DND-41 (cell line): ENCODE data around the gene GRAP2.

Source experiments
- ATAC-seq: fragments of 200-7000 bp; cut with Tn5 transposase; 3 replicates; pipeline ENCODE4 v1.9.1; 2021; ENCODE audit warnings: low read depth; ENCODE audit not compliant: insufficient read depth
- DNase-seq: peaks from one replicate; pipeline ENCODE4 v3.0.0-alpha.2; 2020
- H2AFZ ChIP-seq: 2 replicates; pipeline ENCODE4 v1.6.0; 2012; ENCODE audit warnings: low read depth, low read length
- H3K27ac ChIP-seq: 2 replicates; pipeline ENCODE4 v1.5.1; 2012; ENCODE audit warnings: low read length, inconsistent platforms
- H3K27me3 ChIP-seq: fragments of 200-600 bp; sonication (generic); 2 replicates; pipeline ENCODE4 v1.6.0; 2012; ENCODE audit warnings: low read length, mild to moderate bottlenecking, inconsistent platforms; ENCODE audit not compliant: insufficient read depth, poor library complexity
- H3K36me3 ChIP-seq: 2 replicates; pipeline ENCODE4 v1.5.1; 2012; ENCODE audit warnings: low read length, inconsistent platforms; ENCODE audit not compliant: insufficient read depth
- H3K4me1 ChIP-seq: 2 replicates; pipeline ENCODE4 v1.5.1; 2012; ENCODE audit warnings: mild to moderate bottlenecking, low read length; ENCODE audit not compliant: insufficient read depth
- H3K4me2 ChIP-seq: 2 replicates; pipeline ENCODE4 v1.6.0; 2012; ENCODE audit warnings: mild to moderate bottlenecking, moderate library complexity, low read length, inconsistent platforms; ENCODE audit not compliant: insufficient read depth
- H3K4me3 ChIP-seq, 2 experiments: fragments of 200-600 bp in 1 of 2; shearing (Covaris generic) in 1 of 2; 2 replicates each; pipeline ENCODE4 v1.5.1; 2012 to 2016; ENCODE audit warnings: inconsistent platforms in 2 of 2, low read length in 2 of 2, mild to moderate bottlenecking in 2 of 2, low read depth in 1 of 2, moderate library complexity in 1 of 2
- H3K79me2 ChIP-seq: 2 replicates; pipeline ENCODE4 v1.6.0; 2012; ENCODE audit warnings: low read length, inconsistent platforms; ENCODE audit not compliant: insufficient read depth
- H3K9ac ChIP-seq: 2 replicates; pipeline ENCODE4 v1.6.0; 2012; ENCODE audit warnings: low read depth, mild to moderate bottlenecking, inconsistent platforms, low read length, moderate library complexity
- H3K9me3 ChIP-seq: 2 replicates; pipeline ENCODE4 v1.5.1; 2012; ENCODE audit warnings: low read length, moderate library complexity, mild to moderate bottlenecking, inconsistent platforms; ENCODE audit not compliant: insufficient read depth, severe bottlenecking
- H4K20me1 ChIP-seq: 2 replicates; pipeline ENCODE4 v1.6.0; 2012; ENCODE audit warnings: low read length; ENCODE audit not compliant: insufficient read depth
- EZH2 ChIP-seq: IDR thresholded peaks from 3 replicates; pipeline ENCODE4 v1.6.1; 2012; ENCODE audit warnings: borderline replicate concordance, low read depth, mild to moderate bottlenecking, moderate library complexity, low read length, inconsistent platforms; ENCODE audit not compliant: severe bottlenecking
- TF ChIP-seq, protein P1 (sequence below): IDR thresholded peaks from 2 replicates; pipeline ENCODE4 v1.5.1; 2012; ENCODE audit warnings: borderline replicate concordance, low read length, moderate library complexity, mild to moderate bottlenecking; ENCODE audit not compliant: poor library complexity, severe bottlenecking; ENCODE audit errors: extremely low read depth

Gene GRAP2

DNA sequence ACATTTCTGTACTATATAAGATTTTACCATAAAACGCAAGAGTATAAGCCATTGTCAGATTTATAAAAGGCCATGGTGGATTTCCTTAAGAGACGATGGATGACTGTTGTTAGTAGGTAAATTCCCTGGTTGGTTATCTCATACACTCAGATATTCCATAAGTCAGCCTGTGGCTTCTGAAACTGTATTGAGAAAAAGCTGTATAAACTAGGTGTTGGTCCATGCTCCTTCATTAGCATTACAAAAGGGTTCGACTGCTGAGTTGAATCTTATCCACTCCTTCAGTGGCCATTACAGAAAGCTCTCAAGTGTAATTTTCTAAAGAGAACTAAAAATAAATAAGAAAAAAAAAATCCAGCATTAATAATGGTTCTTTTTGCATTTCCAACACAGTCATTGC, 5.3 kb downstream of the GRAP2 start:
- no peaks in the 10 kb centered on the region for H3K9me3 ChIP-seq
- DNase-seq (no peak), ATAC-seq (no peak)
- no peak overlapping the region for H3K4me3 ChIP-seq
- H3K27ac ChIP-seq: no peak overlapping the region
- no peaks in the 10 kb centered on the region; the same call in 1 of the 2 replicates for H3K36me3 ChIP-seq
- TF ChIP-seq, protein P1, sequence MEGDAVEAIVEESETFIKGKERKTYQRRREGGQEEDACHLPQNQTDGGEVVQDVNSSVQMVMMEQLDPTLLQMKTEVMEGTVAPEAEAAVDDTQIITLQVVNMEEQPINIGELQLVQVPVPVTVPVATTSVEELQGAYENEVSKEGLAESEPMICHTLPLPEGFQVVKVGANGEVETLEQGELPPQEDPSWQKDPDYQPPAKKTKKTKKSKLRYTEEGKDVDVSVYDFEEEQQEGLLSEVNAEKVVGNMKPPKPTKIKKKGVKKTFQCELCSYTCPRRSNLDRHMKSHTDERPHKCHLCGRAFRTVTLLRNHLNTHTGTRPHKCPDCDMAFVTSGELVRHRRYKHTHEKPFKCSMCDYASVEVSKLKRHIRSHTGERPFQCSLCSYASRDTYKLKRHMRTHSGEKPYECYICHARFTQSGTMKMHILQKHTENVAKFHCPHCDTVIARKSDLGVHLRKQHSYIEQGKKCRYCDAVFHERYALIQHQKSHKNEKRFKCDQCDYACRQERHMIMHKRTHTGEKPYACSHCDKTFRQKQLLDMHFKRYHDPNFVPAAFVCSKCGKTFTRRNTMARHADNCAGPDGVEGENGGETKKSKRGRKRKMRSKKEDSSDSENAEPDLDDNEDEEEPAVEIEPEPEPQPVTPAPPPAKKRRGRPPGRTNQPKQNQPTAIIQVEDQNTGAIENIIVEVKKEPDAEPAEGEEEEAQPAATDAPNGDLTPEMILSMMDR: no peak
- no peak for TF ChIP-seq EZH2
- no peak overlapping the region for H2AFZ ChIP-seq
- peak overlapping the region; percentile 70; the same call in 1 of the 2 replicates for H3K4me2 ChIP-seq
- H3K4me1 ChIP-seq: peaks cover 41% of the 10 kb centered on the region
- no peaks in the 10 kb centered on the region for H3K27me3 ChIP-seq
- peaks cover 98% of the 10 kb centered on the region for H3K79me2 ChIP-seq
- no peaks in the 10 kb centered on the region for H4K20me1 ChIP-seq
- H3K9ac ChIP-seq: no peak overlapping the region

DNA sequence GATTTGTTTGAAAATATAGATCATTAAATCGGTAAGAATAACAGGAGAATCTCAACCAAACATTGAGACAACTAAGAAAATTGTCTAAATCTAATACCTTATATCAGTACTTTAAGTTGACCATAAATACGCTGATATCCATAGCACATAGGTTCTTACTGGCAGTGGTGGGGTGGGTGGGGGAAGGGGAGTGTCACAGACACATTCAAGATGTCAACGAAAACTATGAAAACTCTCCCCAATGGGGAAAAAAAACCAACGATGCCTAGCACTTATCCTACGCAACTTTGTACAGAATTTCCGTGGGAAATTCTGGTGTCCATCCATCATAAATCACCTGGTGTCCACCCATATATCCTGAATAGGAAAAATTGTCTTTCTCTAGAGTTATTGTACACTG, 6.2 kb downstream of the GRAP2 start:
- Histone ChIP-seq H3K27ac (no peak overlapping the region), H2AFZ (no peak overlapping the region), H4K20me1 (0 out of 2 replicates have a peak, but pooled peaks cover 2% of the 10 kb centered on the region), H3K4me3 (no peak overlapping the region), H3K27me3 (no peaks in the 10 kb centered on the region), H3K36me3 (no peaks in the 10 kb centered on the region; the same call in 1 of the 2 replicates), H3K4me2 (no peak overlapping the region), H3K9ac (no peak overlapping the region), H3K9me3 (no peaks in the 10 kb centered on the region), H3K4me1 (peaks cover 41% of the 10 kb centered on the region), H3K79me2 (peaks cover 98% of the 10 kb centered on the region)
- TF ChIP-seq EZH2: no peak
- TF ChIP-seq, protein P1: no peak
- DNase-seq: no peak
- no peak for ATAC-seq

DNA sequence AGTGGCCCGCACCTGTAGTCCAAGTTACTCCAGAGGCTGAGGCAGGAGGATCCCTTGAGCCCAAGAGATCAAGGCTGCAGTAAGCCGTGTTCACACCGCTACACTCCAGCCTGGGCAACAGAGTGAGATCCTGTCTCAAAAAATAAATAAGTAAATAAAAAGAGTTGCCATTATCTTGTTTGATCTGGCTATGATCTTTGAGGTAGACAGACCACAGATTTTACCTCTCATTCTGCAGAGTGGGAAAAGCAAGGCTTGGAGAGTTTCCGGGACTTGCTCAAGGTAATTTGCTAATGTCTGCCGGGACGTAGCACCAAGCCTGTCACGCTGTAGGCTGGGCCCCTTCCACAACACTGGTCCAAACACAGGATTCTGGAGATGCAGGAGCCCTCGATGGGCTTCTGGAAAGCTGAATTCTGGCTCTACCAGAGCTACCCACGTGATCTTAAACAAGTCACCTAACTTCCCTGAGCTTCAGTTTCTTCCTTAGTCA, 6.8 kb downstream of the GRAP2 start:
- no peak for DNase-seq
- H3K4me2 ChIP-seq: no peak overlapping the region
- peaks cover 98% of the 10 kb centered on the region for H3K79me2 ChIP-seq

More for the DNA sequence above, 6.8 kb downstream of the GRAP2 start:
- peaks cover 8% of the 10 kb centered on the region; the same call in 1 of the 2 replicates for H4K20me1 ChIP-seq
- H3K36me3 ChIP-seq: no peaks in the 10 kb centered on the region; the same call in 1 of the 2 replicates
- H3K4me1 ChIP-seq: peaks cover 39% of the 10 kb centered on the region
- H2AFZ ChIP-seq: no peak overlapping the region
- H3K27ac ChIP-seq: no peak overlapping the region
- no peak overlapping the region for H3K9ac ChIP-seq
- no peaks in the 10 kb centered on the region for H3K9me3 ChIP-seq
- no peaks in the 10 kb centered on the region for H3K27me3 ChIP-seq
- H3K4me3 ChIP-seq: no peak overlapping the region
- no peak for ATAC-seq
- no peak for TF ChIP-seq EZH2
- TF ChIP-seq, protein P1: no peak
